D721Med (cell line): ENCODE results near the gene PSMC3.

Experiments
- DNase-seq: peaks from one replicate; pipeline ENCODE4 v3.0.0; 2011; ENCODE audit warnings: low spot score; ENCODE audit not compliant: insufficient read length
- FAIRE-seq: peaks from 2 replicates; lab custom pipeline; 2011; peaks lifted over from hg19 to GRCh38; lab: Jason Lieb, UNC
- TF ChIP-seq, protein P1 (sequence below): IDR thresholded peaks from 2 replicates; pipeline ENCODE4 v1.5.1; 2012; ENCODE audit warnings: mild to moderate bottlenecking, control low read depth; ENCODE audit not compliant: insufficient read depth; ENCODE audit errors: missing control alignments

The PSMC3 gene

DNA sequence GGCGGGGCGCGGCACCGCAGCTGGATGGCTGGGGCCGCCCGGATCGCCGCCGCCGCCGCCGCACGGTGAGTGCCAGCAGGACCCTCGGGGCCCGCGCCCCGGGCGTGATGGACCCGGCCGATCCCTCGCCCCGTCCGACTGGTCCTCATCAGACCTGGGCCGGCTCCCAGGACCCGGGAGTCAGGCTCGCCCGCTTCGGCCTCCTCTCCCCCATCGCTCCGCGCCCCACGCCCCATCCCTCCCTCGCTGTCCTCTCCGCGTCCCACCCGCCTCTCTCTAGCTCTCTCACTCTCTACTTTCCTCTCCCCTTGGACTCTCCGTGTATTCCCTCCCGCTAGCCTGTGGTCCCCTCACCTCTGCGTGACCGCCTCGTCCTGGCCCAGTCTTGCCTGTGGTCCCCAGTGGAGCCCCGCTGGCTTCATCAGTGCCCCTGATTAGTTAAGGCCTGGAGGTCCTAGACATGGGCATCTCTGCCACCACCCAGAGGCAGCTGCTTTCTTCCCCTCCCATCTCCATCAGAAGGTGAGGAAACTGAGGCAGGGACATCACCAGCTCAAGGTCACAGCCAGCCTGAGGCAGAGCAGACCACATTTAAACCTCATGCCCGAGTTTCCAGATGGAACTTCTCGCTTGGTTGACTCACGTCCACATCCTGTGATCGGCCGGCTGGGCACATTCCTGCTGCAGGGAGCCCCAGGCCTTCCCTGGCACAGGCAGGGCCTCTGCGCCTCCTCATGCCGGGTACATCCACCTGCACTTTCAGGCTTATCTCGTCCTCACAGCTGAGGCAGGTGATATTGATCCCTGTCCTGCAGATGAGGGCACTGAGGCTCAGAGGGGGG is 17.4 kb downstream of the PSMC3 start:
- TF ChIP-seq, protein P1, sequence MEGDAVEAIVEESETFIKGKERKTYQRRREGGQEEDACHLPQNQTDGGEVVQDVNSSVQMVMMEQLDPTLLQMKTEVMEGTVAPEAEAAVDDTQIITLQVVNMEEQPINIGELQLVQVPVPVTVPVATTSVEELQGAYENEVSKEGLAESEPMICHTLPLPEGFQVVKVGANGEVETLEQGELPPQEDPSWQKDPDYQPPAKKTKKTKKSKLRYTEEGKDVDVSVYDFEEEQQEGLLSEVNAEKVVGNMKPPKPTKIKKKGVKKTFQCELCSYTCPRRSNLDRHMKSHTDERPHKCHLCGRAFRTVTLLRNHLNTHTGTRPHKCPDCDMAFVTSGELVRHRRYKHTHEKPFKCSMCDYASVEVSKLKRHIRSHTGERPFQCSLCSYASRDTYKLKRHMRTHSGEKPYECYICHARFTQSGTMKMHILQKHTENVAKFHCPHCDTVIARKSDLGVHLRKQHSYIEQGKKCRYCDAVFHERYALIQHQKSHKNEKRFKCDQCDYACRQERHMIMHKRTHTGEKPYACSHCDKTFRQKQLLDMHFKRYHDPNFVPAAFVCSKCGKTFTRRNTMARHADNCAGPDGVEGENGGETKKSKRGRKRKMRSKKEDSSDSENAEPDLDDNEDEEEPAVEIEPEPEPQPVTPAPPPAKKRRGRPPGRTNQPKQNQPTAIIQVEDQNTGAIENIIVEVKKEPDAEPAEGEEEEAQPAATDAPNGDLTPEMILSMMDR = no peak
- DNase-seq (no peak), FAIRE-seq (no peak)

- TF ChIP-seq, protein P1 = peak; percentile 71
- no peak for FAIRE-seq
- peak; percentile 96 for DNase-seq
These were observed 18.3 kb downstream of the PSMC3 start, which contains the start of gene SLC39A13 for GRCh38 chr11:47407746-47408590. TSS of gene SLC39A13 (plus strand) at chr11:47408590. CDS start at chr11:47410095, 1,505 bp downstream.

DNA sequence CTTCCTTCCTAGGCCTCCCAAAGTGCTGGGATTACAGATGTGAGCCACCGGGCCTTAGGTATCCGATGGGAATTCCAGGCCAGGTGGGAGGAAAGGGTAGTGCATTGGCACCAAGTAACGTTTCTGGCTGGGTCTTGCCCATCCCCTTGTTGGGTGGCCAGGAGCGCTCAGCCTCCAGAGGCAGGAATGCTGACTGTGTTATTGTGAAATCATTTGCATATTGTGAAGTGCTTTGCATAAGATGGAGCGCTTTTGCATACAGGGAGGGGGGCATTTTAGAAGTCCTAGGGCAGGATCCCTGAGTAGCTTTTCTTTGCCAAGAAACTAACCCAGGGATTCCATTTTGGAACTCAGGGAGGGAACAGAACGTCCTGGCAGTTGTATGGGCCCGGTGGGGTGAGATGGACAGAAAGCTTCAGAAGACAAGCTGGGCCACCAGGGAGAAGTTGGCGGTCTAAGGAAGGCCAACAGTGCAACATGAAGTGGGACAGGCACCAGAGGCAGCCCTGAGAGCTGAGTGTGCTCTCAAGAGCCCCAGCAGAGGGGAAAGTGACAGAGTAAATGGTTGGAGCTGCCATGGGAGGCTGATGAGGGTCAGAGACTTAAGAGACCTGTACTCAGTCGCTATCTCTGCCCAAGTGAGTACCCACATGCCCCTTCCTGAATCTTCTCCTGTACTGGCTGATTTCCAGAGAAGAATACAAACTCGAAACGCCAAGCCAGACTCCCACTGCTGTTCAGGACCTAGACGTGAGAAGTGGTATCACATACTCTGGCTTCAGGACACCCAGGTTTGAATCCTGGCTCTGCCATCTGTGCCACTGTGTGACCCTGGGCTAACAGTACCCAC is 19.1 kb downstream of the PSMC3 start:
- DNase-seq = no peak
- no peak for FAIRE-seq
- TF ChIP-seq, protein P1 = no peak

- TF ChIP-seq, protein P1 = no peak
- no peak for DNase-seq
- FAIRE-seq = no peak
These were observed 22.7 kb downstream of the PSMC3 start for GRCh38 chr11:47403571-47403970.

DNA sequence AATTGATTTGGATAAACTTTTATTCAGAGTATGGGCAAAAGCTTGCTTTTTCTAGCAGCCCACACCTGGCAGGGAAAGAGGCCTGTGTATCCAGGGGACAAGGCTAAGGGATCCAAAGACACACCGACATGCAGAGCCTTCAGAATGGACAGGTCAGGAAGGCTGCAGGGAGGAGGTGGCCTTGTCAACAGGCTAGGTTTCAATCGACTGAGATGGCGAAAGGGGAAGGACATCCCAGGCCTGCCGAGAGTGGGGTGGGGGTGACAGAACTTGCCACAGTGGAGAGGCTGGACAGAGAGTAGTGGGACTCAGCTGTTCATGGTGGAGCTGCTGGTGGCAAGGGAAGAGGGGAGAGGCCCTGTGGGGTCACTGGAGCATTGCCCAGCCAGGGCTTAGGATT is 23.1 kb downstream of the PSMC3 start:
- DNase-seq (no peak), FAIRE-seq (no peak)
- TF ChIP-seq, protein P1 = no peak

- TF ChIP-seq, protein P1 = no peak
- FAIRE-seq = no peak
- no peak for DNase-seq
These were observed 25.4 kb downstream of the PSMC3 start for GRCh38 chr11:47400768-47401279.
